A549 (cell line): ENCODE data around the gene MAP3K1.

Experiments used
- RCOR1 ChIP-seq: fragments of 150-350 bp; IDR thresholded peaks from 2 replicates; pipeline ENCODE4 v1.6.1; 2014; ENCODE audit warnings: antibody characterized with exemption, low read length, low read depth
- RFX5 ChIP-seq: fragments of 450-650 bp; IDR thresholded peaks from 2 replicates; pipeline ENCODE4 v1.7.1; 2014; ENCODE audit warnings: antibody characterized with exemption, mild to moderate bottlenecking, moderate library complexity
- TF ChIP-seq, protein P1 (sequence below): fragments of >200 bp; sonication (Bioruptor Twin); formaldehyde crosslinking; IDR thresholded peaks from 3 replicates; pipeline ENCODE4 v1.5.1; 2016

GRCh38 chr5:56808211-56808610 is 7.1 kb upstream of the MAP3K1 start:
- TF ChIP-seq, protein P1, sequence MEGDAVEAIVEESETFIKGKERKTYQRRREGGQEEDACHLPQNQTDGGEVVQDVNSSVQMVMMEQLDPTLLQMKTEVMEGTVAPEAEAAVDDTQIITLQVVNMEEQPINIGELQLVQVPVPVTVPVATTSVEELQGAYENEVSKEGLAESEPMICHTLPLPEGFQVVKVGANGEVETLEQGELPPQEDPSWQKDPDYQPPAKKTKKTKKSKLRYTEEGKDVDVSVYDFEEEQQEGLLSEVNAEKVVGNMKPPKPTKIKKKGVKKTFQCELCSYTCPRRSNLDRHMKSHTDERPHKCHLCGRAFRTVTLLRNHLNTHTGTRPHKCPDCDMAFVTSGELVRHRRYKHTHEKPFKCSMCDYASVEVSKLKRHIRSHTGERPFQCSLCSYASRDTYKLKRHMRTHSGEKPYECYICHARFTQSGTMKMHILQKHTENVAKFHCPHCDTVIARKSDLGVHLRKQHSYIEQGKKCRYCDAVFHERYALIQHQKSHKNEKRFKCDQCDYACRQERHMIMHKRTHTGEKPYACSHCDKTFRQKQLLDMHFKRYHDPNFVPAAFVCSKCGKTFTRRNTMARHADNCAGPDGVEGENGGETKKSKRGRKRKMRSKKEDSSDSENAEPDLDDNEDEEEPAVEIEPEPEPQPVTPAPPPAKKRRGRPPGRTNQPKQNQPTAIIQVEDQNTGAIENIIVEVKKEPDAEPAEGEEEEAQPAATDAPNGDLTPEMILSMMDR = no peak
- TF ChIP-seq RFX5 (no peak), RCOR1 (no peak)
